K562 (cell line): ENCODE measurements around the gene LYPD5. TPM values are rescaled to one million over a fixed set of nuclear protein-coding genes. Genes with fewer than 3 reads are reported as not detected.

Experiments used
- CEBPZ ChIP-seq: fragments of 150-350 bp; IDR thresholded peaks from 2 replicates; pipeline ENCODE4 v1.6.1; 2014; ENCODE audit warnings: low read depth, mild to moderate bottlenecking, low read length, borderline replicate concordance
- CTBP1 ChIP-seq: fragments of 450-650 bp; IDR thresholded peaks from 2 replicates; pipeline ENCODE4 v1.6.1; 2016; ENCODE audit warnings: borderline replicate concordance
- DLX4 ChIP-seq: fragments of 250-450 bp; sonication (Bioruptor Pico); IDR thresholded peaks from 2 replicates; pipeline ENCODE4 v1.6.1; 2021; ENCODE audit warnings: mild to moderate bottlenecking
- FOSL1 ChIP-seq: fragments of 200-800 bp; sonication (Bioruptor generic); conservative IDR thresholded peaks from 2 replicates; pipeline ENCODE4 v1.6.1; 2016; ENCODE audit warnings: missing genetic modification characterization, missing compliant biosample characterization
- HES1 ChIP-seq: fragments of 450-650 bp; IDR thresholded peaks from 2 replicates; pipeline ENCODE4 v1.6.1; 2016; ENCODE audit warnings: low read depth, mild to moderate bottlenecking, moderate library complexity
- IFI16 ChIP-seq: fragments of 250-450 bp; sonication (Bioruptor Pico); IDR thresholded peaks from 2 replicates; pipeline ENCODE4 v2.1.2; 2022; ENCODE audit warnings: mild to moderate bottlenecking, inconsistent platforms
- KHSRP ChIP-seq: fragments of 450-650 bp; IDR thresholded peaks from 2 replicates; pipeline ENCODE4 v1.6.1; 2017
- MITF ChIP-seq: IDR thresholded peaks from 2 replicates; pipeline ENCODE4 v1.6.1; 2014; ENCODE audit warnings: antibody characterized with exemption
- NEUROD1 ChIP-seq: fragments of 150-350 bp; IDR thresholded peaks from 2 replicates; pipeline ENCODE4 v1.6.1; 2014; ENCODE audit warnings: borderline replicate concordance, low read length, low read depth; ENCODE audit not compliant: partially characterized antibody
- NR1H2 ChIP-seq: sonication (generic); formaldehyde crosslinking; IDR thresholded peaks from 2 replicates; pipeline ENCODE4 v1.4.0; 2020; ENCODE audit warnings: mild to moderate bottlenecking, missing genetic modification reagents
- PURB ChIP-seq: sonication (generic); formaldehyde crosslinking; IDR thresholded peaks from 2 replicates; pipeline ENCODE4 v1.9.0; 2021; ENCODE audit warnings: low read depth, mild to moderate bottlenecking, missing genetic modification reagents
- RCOR1 ChIP-seq, 2 experiments: IDR thresholded peaks; 2 replicates each; pipeline ENCODE4 v1.6.1; 2012; ENCODE audit warnings: low read depth in 2 of 2, low read length in 2 of 2, borderline replicate concordance in 1 of 2, improper control_type of control experiment in 1 of 2
- SRSF3 ChIP-seq: fragments of 200-400 bp; formaldehyde crosslinking; IDR thresholded peaks from 2 replicates; pipeline ENCODE4 v1.6.1; 2016; ENCODE audit warnings: mild to moderate bottlenecking, low read length, moderate library complexity; ENCODE audit not compliant: insufficient read depth
- TAF1 ChIP-seq: IDR thresholded peaks from 2 replicates; pipeline ENCODE4 v1.6.1; 2011; ENCODE audit warnings: mild to moderate bottlenecking, low read length, moderate library complexity; ENCODE audit not compliant: insufficient read depth, control insufficient read depth, severe bottlenecking; ENCODE audit errors: extremely low read depth
- ZNF518B ChIP-seq: fragments of 250-450 bp; sonication (Bioruptor Pico); IDR thresholded peaks from 2 replicates; pipeline ENCODE4 v1.5.0; 2021; ENCODE audit warnings: mild to moderate bottlenecking, moderate library complexity
- ZNF644 ChIP-seq: fragments of 200-800 bp; sonication (Bioruptor generic); IDR thresholded peaks from 2 replicates; pipeline ENCODE4 v1.6.1; 2016; ENCODE audit warnings: low read depth, missing genetic modification characterization, missing compliant biosample characterization
- ZNF695 ChIP-seq: fragments of 450-650 bp; formaldehyde crosslinking; IDR thresholded peaks from 2 replicates; pipeline ENCODE4 v1.4.0; 2020; ENCODE audit warnings: mild to moderate bottlenecking, moderate library complexity
- polyA plus RNA-seq, 8 experiments: library from polyadenylated mRNA; depleted of rRNA in 4 of 8; stranded (reverse) in 5 of 8; unstranded in 3 of 8; fragments of >200 nt; fragmentation: Nextera tagmentation in 2 of 8; fragmentation: Illumina TruSeq in 1 of 8; extraction: Ambion mirVana in 2 of 8; extraction: Trizol in 1 of 8; gene quantifications; 2 replicates each; pipeline versions ENCODE4 v1.2.1 to v1.2.3, GENCODE V29; 2011 to 2014; ENCODE audit warnings: inconsistent platforms in 1 of 8, missing spikeins in 1 of 8
- total RNA-seq, 7 experiments: library from RNA; depleted of rRNA in 6 of 7; stranded (reverse); fragments of >200 nt in 6 of 7; fragmentation: Illumina TruSeq in 2 of 7; extraction: Trizol in 2 of 7; gene quantifications; 2 replicates each; pipeline versions ENCODE4 v1.2.1 to v1.2.3, GENCODE V29; 2011 to 2021; ENCODE audit warnings: low replicate concordance in 1 of 7

The LYPD5 gene
- total and polyA plus RNA-seq, 9 of the 15 experiments (the other 6 are each of a cell fraction or from before 2014, with no cell fraction given) = 0.03 to 0.22 (median 0.10) TPM; not detected in 3

GRCh38 chr19:43784981-43785808 lies 17.1 kb downstream of the LYPD5 start (continued):
- no peak for TF ChIP-seq CEBPZ
- no peak; the same call in 1 of the 2 replicates for TF ChIP-seq ZNF644 (tag)
- TF ChIP-seq NEUROD1 = no peak
- TF ChIP-seq MITF = no peak
- TF ChIP-seq RCOR1 (IDR thresholded peaks at IDR 0.05; ENCODE audit: borderline replicate concordance in 1 of 2, low read depth in 2 of 2, low read length in 2 of 2) = peak in 1 of 2 experiments; percentile 66; a peak in 2 of 4 replicates
- 0 out of 2 replicates have a peak, but pooled peaks have one; percentile 35 for TF ChIP-seq ZNF518B (CRISPR knock-in tag)
- no peak for TF ChIP-seq IFI16 (CRISPR knock-in tag)
- TF ChIP-seq SRSF3 = no peak
- TF ChIP-seq FOSL1 = no peak
- no peak for TF ChIP-seq HES1
- TF ChIP-seq PURB (CRISPR knock-in tag) = no peak
- no peak for TF ChIP-seq NR1H2
- no peak for TF ChIP-seq DLX4 (CRISPR knock-in tag)
- peak; percentile 54; the same call in 1 of the 2 replicates for TF ChIP-seq CTBP1
- TF ChIP-seq ZNF695 (CRISPR knock-in tag) = no peak
- TF ChIP-seq KHSRP = no peak
- no peak for TF ChIP-seq TAF1
